IMR-90 (cell line): Measurements from ENCODE around the gene UCK2. TPM values are rescaled to one million over a fixed set of nuclear protein-coding genes. Genes with fewer than 3 reads are reported as not detected.

Experiments
- ATAC-seq: fragments of 200-7000 bp; cut with Tn5 transposase; 2 replicates; pipeline ENCODE4 v1.9.1; 2020; ENCODE audit warnings: low read depth, mild to moderate bottlenecking, moderate library complexity
- BruUV-seq: library from RNA; stranded (reverse); fragments of 400-500 nt; replicated peaks from 2 replicates; lab custom pipeline; 2021; lab: Mats Ljungman, UMichigan
- CTCF ChIA-PET: fragments of 300-600 bp; formaldehyde crosslinking; extraction: SDS; loops from one replicate; lab custom pipeline; 2021; ENCODE audit warnings: antibody characterized with exemption; lab: Yijun Ruan, JAX
- POLR2A ChIA-PET: fragments of 300-600 bp; sonication (Branson Sonifier 250); formaldehyde crosslinking; loops from one replicate; lab custom pipeline; 2022; ENCODE audit warnings: antibody characterized with exemption; ENCODE audit not compliant: unreplicated experiment; lab: Charles Lee
- DNase-seq: peaks from one replicate; pipeline ENCODE4 v3.0.0; 2013
- H2AFZ ChIP-seq: replicated peaks from 2 replicates; pipeline ENCODE3; 2013; ENCODE audit warnings: low read length, mild to moderate bottlenecking; ENCODE audit not compliant: poor library complexity
- H2AK5ac ChIP-seq: 2 replicates; pipeline ENCODE4 v1.6.1; 2013; ENCODE audit warnings: low read depth, low read length, inconsistent platforms
- H2AK9ac ChIP-seq: replicated peaks from 2 replicates; pipeline ENCODE3; 2013; ENCODE audit warnings: mild to moderate bottlenecking, low read depth, low read length, moderate library complexity; ENCODE audit not compliant: poor library complexity
- H2BK120ac ChIP-seq: 2 replicates; pipeline ENCODE4 v1.6.1; 2013; ENCODE audit warnings: low read depth, low read length, inconsistent platforms
- H2BK15ac ChIP-seq: 3 replicates; pipeline ENCODE4 v1.6.1; 2013; ENCODE audit warnings: low read depth, low read length, inconsistent platforms
- H2BK20ac ChIP-seq: 2 replicates; pipeline ENCODE4 v1.6.1; 2013; ENCODE audit warnings: low read depth, mild to moderate bottlenecking, inconsistent platforms, low read length, moderate library complexity
- H2BK5ac ChIP-seq: 2 replicates; pipeline ENCODE4 v1.6.1; 2013; ENCODE audit warnings: mild to moderate bottlenecking, low read depth, low read length, inconsistent platforms; ENCODE audit not compliant: poor library complexity, severe bottlenecking
- H3K14ac ChIP-seq: replicated peaks from 2 replicates; pipeline ENCODE4 v1.6.1; 2013; ENCODE audit warnings: low read depth, low read length, inconsistent platforms
- H3K18ac ChIP-seq: 2 replicates; pipeline ENCODE4 v1.6.1; 2013; ENCODE audit warnings: low read depth, low read length, control low read depth
- H3K23ac ChIP-seq: 2 replicates; pipeline ENCODE4 v1.6.1; 2013; ENCODE audit warnings: low read depth, low read length, inconsistent platforms
- H3K27ac ChIP-seq: 2 replicates; pipeline ENCODE4 v1.5.1; 2013; ENCODE audit warnings: mild to moderate bottlenecking, control low read depth, low read length; ENCODE audit not compliant: insufficient read depth
- H3K27me3 ChIP-seq: 2 replicates; pipeline ENCODE4 v1.6.1; 2013; ENCODE audit warnings: low read length; ENCODE audit not compliant: control insufficient read depth, insufficient read depth
- H3K36me3 ChIP-seq: 2 replicates; pipeline ENCODE4 v1.6.1; 2013; ENCODE audit warnings: low read length, mixed read lengths; ENCODE audit not compliant: control insufficient read depth, insufficient read depth
- H3K4ac ChIP-seq: 2 replicates; pipeline ENCODE4 v1.6.1; 2013; ENCODE audit warnings: low read depth, low read length, inconsistent platforms
- H3K4me1 ChIP-seq: 2 replicates; pipeline ENCODE4 v1.6.1; 2013; ENCODE audit warnings: low read length, mixed read lengths; ENCODE audit not compliant: control insufficient read depth, insufficient read depth
- H3K4me2 ChIP-seq: 2 replicates; pipeline ENCODE4 v1.6.1; 2013; ENCODE audit warnings: low read depth, mild to moderate bottlenecking, control low read depth, low read length, moderate library complexity
- H3K4me3 ChIP-seq: 2 replicates; pipeline ENCODE4 v1.5.1; 2013; ENCODE audit warnings: low read depth, mild to moderate bottlenecking, control low read depth, low read length, moderate library complexity; ENCODE audit not compliant: insufficient read depth
- H3K56ac ChIP-seq: 2 replicates; pipeline ENCODE4 v1.6.1; 2013; ENCODE audit warnings: low read length, inconsistent platforms; ENCODE audit not compliant: insufficient read depth; ENCODE audit errors: extremely low read depth
- H3K79me1 ChIP-seq, 2 experiments: 2 replicates each; pipeline ENCODE4 v1.6.1; 2013; ENCODE audit warnings: low read length in 2 of 2, inconsistent platforms in 1 of 2, low read depth in 1 of 2
- H3K9ac ChIP-seq: 2 replicates; pipeline ENCODE4 v1.6.1; 2013; ENCODE audit warnings: low read depth, low read length, control low read depth
- H3K9me1 ChIP-seq: 2 replicates; pipeline ENCODE4 v1.6.1; 2013; ENCODE audit warnings: low read length, inconsistent platforms; ENCODE audit not compliant: insufficient read depth
- H3K9me3 ChIP-seq: 2 replicates; pipeline ENCODE4 v1.6.1; 2013; ENCODE audit warnings: low read length; ENCODE audit not compliant: control insufficient read depth, insufficient read depth
- H4K20me1 ChIP-seq: 2 replicates; pipeline ENCODE4 v1.6.1; 2013; ENCODE audit warnings: low read length, inconsistent platforms; ENCODE audit not compliant: insufficient read depth
- H4K5ac ChIP-seq: 2 replicates; pipeline ENCODE4 v1.6.1; 2013; ENCODE audit warnings: mild to moderate bottlenecking, low read depth, low read length, control low read depth
- H4K8ac ChIP-seq, 2 experiments: 2 replicates each; pipeline ENCODE4 v1.6.1; 2013; ENCODE audit warnings: low read depth in 2 of 2, low read length in 2 of 2, control low read depth in 1 of 2, inconsistent platforms in 1 of 2
- H4K91ac ChIP-seq: 2 replicates; pipeline ENCODE4 v1.6.1; 2013; ENCODE audit warnings: low read depth, low read length, inconsistent platforms; ENCODE audit not compliant: insufficient read depth
- BHLHE40 ChIP-seq: fragments of 150-350 bp; IDR thresholded peaks from 2 replicates; pipeline ENCODE4 v1.6.1; 2016; ENCODE audit warnings: mild to moderate bottlenecking, low read depth, low read length
- CEBPB ChIP-seq: IDR thresholded peaks from 2 replicates; pipeline ENCODE4 v1.6.1; 2012; ENCODE audit warnings: low read depth, low read length, improper control_type of control experiment
- CHD1 ChIP-seq: IDR thresholded peaks from 2 replicates; pipeline ENCODE4 v1.6.1; 2012; ENCODE audit warnings: low read depth, low read length, improper control_type of control experiment
- CTCF ChIP-seq: conservative IDR thresholded peaks from 2 replicates; pipeline ENCODE4 v1.5.1; 2012; ENCODE audit warnings: mild to moderate bottlenecking, low read depth, low read length, improper control_type of control experiment
- FOS ChIP-seq: fragments of 150-350 bp; IDR thresholded peaks from 2 replicates; pipeline ENCODE4 v1.6.1; 2016; ENCODE audit warnings: low read depth, low read length
- MAFK ChIP-seq: IDR thresholded peaks from 2 replicates; pipeline ENCODE4 v1.6.1; 2012; ENCODE audit warnings: low read depth, low read length, improper control_type of control experiment
- MAZ ChIP-seq: IDR thresholded peaks from 2 replicates; pipeline ENCODE4 v1.6.1; 2012; ENCODE audit warnings: low read depth, mild to moderate bottlenecking, low read length, improper control_type of control experiment, moderate library complexity, borderline replicate concordance
- MXI1 ChIP-seq: IDR thresholded peaks from 2 replicates; pipeline ENCODE4 v1.6.1; 2012; ENCODE audit warnings: low read depth, mild to moderate bottlenecking, low read length, moderate library complexity, borderline replicate concordance
- NFE2L2 ChIP-seq: fragments of 150-350 bp; IDR thresholded peaks from 2 replicates; pipeline ENCODE4 v1.6.1; 2016; ENCODE audit warnings: low read depth, mild to moderate bottlenecking, low read length
- POLR2A ChIP-seq: IDR thresholded peaks from 2 replicates; pipeline ENCODE4 v1.6.1; 2012; ENCODE audit warnings: mild to moderate bottlenecking, low read depth, low read length
- RAD21 ChIP-seq: IDR thresholded peaks from 2 replicates; pipeline ENCODE4 v1.6.1; 2012; ENCODE audit warnings: low read length, improper control_type of control experiment
- RCOR1 ChIP-seq: IDR thresholded peaks from 2 replicates; pipeline ENCODE4 v1.6.1; 2012; ENCODE audit warnings: mild to moderate bottlenecking, low read length, improper control_type of control experiment; ENCODE audit not compliant: insufficient replicate concordance
- RFX5 ChIP-seq: IDR thresholded peaks from 2 replicates; pipeline ENCODE4 v1.8.0; 2012; ENCODE audit warnings: low read depth, mild to moderate bottlenecking, low read length, moderate library complexity
- SMC3 ChIP-seq: fragments of 150-350 bp; IDR thresholded peaks from 2 replicates; pipeline ENCODE4 v1.6.1; 2016; ENCODE audit warnings: low read depth, mild to moderate bottlenecking, antibody characterized with exemption, low read length, moderate library complexity
- WGBS, 2 experiments: methylation state at CpG; one replicate each; pipeline versions ENCODE4 v1.1.5 to v1.1.7; 2013; ENCODE audit warnings: missing lambda C conversion rate in 2 of 2; ENCODE audit not compliant: insufficient read length in 1 of 2; ENCODE audit errors: extremely low coverage in 2 of 2; 5-methylcytosine and 5-hydroxymethylcytosine counted together
- dilution Hi-C: fragments of 300-500 bp; cut with HindIII; formaldehyde crosslinking; loops from one replicate; pipeline ENCODE4 v1.14.3; 2018; ENCODE audit warnings: low sequenced_read_pairs; ENCODE audit not compliant: unreplicated experiment
- in situ Hi-C: fragments of 300-500 bp; cut with MboI; formaldehyde crosslinking; loops from 3 replicates; pipeline ENCODE4 v1.14.3; 2019; ENCODE audit warnings: low sequenced_read_pairs, inconsistent platforms, mixed read lengths
- intact Hi-C: fragments of 100-400 bp; cut with micrococcal nuclease; formaldehyde crosslinking; loops from 2 replicates; pipeline ENCODE4 v1.10.0; 2022
- polyA plus RNA-seq, 3 experiments: library from polyadenylated mRNA; depleted of rRNA; stranded (reverse); fragments of >200 nt; gene quantifications; 2 replicates each; pipeline ENCODE4 v1.2.3, GENCODE V29; 2012; ENCODE audit warnings: low replicate concordance in 1 of 3
- total RNA-seq: library from RNA; depleted of rRNA; stranded (reverse); fragments of >200 nt; gene quantifications from 2 replicates; pipeline ENCODE4 v1.2.3, GENCODE V29; 2012
- TF ChIP-seq, protein P1 (sequence below): fragments of 150-350 bp; IDR thresholded peaks from 2 replicates; pipeline ENCODE4 v1.6.1; 2016; ENCODE audit warnings: low read depth, mild to moderate bottlenecking, low read length, moderate library complexity, borderline replicate concordance
- TF ChIP-seq, protein P2 (sequence below): fragments of 150-350 bp; IDR thresholded peaks from 2 replicates; pipeline ENCODE4 v1.6.1; 2017; ENCODE audit warnings: mild to moderate bottlenecking, antibody characterized with exemption, low read length, low read depth

The UCK2 gene
- total and polyA plus RNA-seq, 2 of the 4 experiments (the other 2 are of a cell fraction): 83.0 to 87.8 TPM

GRCh38 chr1:165834881-165835280 lies 7.5 kb downstream of the UCK2 start:
- Histone ChIP-seq H2BK120ac (no peak overlapping the region), H2BK15ac (no peak overlapping the region), H2AFZ (no peak overlapping the region), H4K8ac (no peak overlapping the region), H3K18ac (no peak overlapping the region), H3K9ac (no peak overlapping the region), H2AK5ac (no peak overlapping the region), H3K9me3 (no peaks in the 10 kb centered on the region), H4K91ac (no peak overlapping the region), H3K56ac (no peak overlapping the region), H3K14ac (no peak overlapping the region), H3K4ac (no peak overlapping the region), H3K36me3 (no peaks in the 10 kb centered on the region; the same call in 1 of the 2 replicates), H3K27ac (no peak overlapping the region), H3K4me3 (no peak overlapping the region), H3K23ac (no peak overlapping the region), H3K79me1 (peaks cover 23 to 50% of the 10 kb centered on the region in 2 experiments), H4K20me1 (peaks cover 65% of the 10 kb centered on the region), H2BK20ac (no peak overlapping the region), H3K4me2 (no peak overlapping the region), H3K9me1 (peaks cover 20% of the 10 kb centered on the region), H2AK9ac (no peak overlapping the region), H3K27me3 (no peaks in the 10 kb centered on the region), H3K4me1 (peaks cover 19% of the 10 kb centered on the region), H4K5ac (no peak overlapping the region; the same call in 1 of the 2 replicates), H2BK5ac (no peak overlapping the region)
- POLR2A ChIA-PET: no interaction called here
- CTCF ChIA-PET: no interaction called here
- no peak for ATAC-seq
- whole genome bisulfite sequencing, 2 experiments: no CpG with 5 or more reads among the region's 3 CpGs
- in situ Hi-C loops: no loop called here
- DNase-seq: no peak
- intact Hi-C loops: no loop called here
- BruUV-seq: no TSS peak
- dilution Hi-C loops: no loop called here
- TF ChIP-seq SMC3 (no peak), RAD21 (no peak), RFX5 (no peak), CTCF (no peak), POLR2A (no peak), BHLHE40 (no peak), FOS (no peak), MAFK (no peak), RCOR1 (no peak), CEBPB (no peak), CHD1 (no peak), NFE2L2 (no peak), MXI1 (no peak), MAZ (no peak)
- TF ChIP-seq, protein P1, sequence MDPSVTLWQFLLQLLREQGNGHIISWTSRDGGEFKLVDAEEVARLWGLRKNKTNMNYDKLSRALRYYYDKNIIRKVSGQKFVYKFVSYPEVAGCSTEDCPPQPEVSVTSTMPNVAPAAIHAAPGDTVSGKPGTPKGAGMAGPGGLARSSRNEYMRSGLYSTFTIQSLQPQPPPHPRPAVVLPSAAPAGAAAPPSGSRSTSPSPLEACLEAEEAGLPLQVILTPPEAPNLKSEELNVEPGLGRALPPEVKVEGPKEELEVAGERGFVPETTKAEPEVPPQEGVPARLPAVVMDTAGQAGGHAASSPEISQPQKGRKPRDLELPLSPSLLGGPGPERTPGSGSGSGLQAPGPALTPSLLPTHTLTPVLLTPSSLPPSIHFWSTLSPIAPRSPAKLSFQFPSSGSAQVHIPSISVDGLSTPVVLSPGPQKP: no peak
- TF ChIP-seq, protein P2, sequence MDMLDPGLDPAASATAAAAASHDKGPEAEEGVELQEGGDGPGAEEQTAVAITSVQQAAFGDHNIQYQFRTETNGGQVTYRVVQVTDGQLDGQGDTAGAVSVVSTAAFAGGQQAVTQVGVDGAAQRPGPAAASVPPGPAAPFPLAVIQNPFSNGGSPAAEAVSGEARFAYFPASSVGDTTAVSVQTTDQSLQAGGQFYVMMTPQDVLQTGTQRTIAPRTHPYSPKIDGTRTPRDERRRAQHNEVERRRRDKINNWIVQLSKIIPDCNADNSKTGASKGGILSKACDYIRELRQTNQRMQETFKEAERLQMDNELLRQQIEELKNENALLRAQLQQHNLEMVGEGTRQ: no peak
